Uterus (tissue), 2 donors: ENCODE data around the gene ADARB2.

Experiments
- CTCF ChIP-seq, 4 experiments: fragments of 200-600 bp in 2 of 4; fragments of 450-650 bp in 2 of 4; sonication (generic) in 2 of 4; IDR thresholded peaks; one replicate each; pipeline ENCODE4 v1.5.1; 2016 to 2019; ENCODE audit warnings: antibody characterized with exemption in 4 of 4, mild to moderate bottlenecking in 2 of 4, moderate library complexity in 1 of 4
- POLR2A ChIP-seq, 2 donors: fragments of 450-650 bp; IDR thresholded peaks; one replicate each; pipeline ENCODE4 v1.6.1; 2016; ENCODE audit warnings: antibody characterized with exemption in 2 of 2, mild to moderate bottlenecking in 1 of 2, moderate library complexity in 1 of 2

- no peak for TF ChIP-seq CTCF (IDR thresholded peaks at IDR 0.05)
- TF ChIP-seq POLR2A (IDR thresholded peaks at IDR 0.05): no peak
These were observed 175.5 kb downstream of the ADARB2 start for GRCh38 chr10:1561731-1562337.
